SK-N-SH treated with all-trans-retinoic acid at 6 μM for 48 hours (cell line): ENCODE measurements around the gene C11orf58.

Source experiments
- ATAC-seq: fragments of 200-7000 bp; cut with Tn5 transposase; 3 replicates; pipeline ENCODE4 v1.9.1; 2020; ENCODE audit warnings: mild to moderate bottlenecking, moderate library complexity
- ARNTL ChIP-seq: fragments of 450-650 bp; formaldehyde crosslinking; IDR thresholded peaks from 2 replicates; pipeline ENCODE4 v1.5.0; 2020; ENCODE audit warnings: low read depth, mild to moderate bottlenecking, moderate library complexity, borderline replicate concordance
- BACH2 ChIP-seq: fragments of 250-450 bp; sonication (Bioruptor Pico); IDR thresholded peaks from 2 replicates; pipeline ENCODE4 v1.9.0; 2021; ENCODE audit warnings: mild to moderate bottlenecking, borderline replicate concordance
- CREB5 ChIP-seq: fragments of 250-450 bp; sonication (Bioruptor Pico); IDR thresholded peaks from 2 replicates; pipeline ENCODE4 v1.5.1; 2020; ENCODE audit warnings: low read depth, mild to moderate bottlenecking, moderate library complexity
- CSDC2 ChIP-seq: fragments of 250-450 bp; sonication (Bioruptor Pico); IDR thresholded peaks from 2 replicates; pipeline ENCODE4 v1.5.0; 2020; ENCODE audit warnings: mild to moderate bottlenecking, moderate library complexity
- ESRRG ChIP-seq: fragments of 250-450 bp; sonication (Bioruptor Pico); IDR thresholded peaks from 2 replicates; pipeline ENCODE4 v1.6.1; 2021; ENCODE audit warnings: mild to moderate bottlenecking
- GLIS3 ChIP-seq: fragments of 250-450 bp; sonication (Bioruptor Pico); IDR thresholded peaks from 2 replicates; pipeline ENCODE4 v1.5.0; 2020; ENCODE audit warnings: mild to moderate bottlenecking, moderate library complexity
- ISL1 ChIP-seq: fragments of 250-450 bp; sonication (Bioruptor Pico); IDR thresholded peaks from 2 replicates; pipeline ENCODE4 v2.1.2; 2022; ENCODE audit warnings: mild to moderate bottlenecking, moderate library complexity
- OSR1 ChIP-seq: fragments of 250-450 bp; sonication (Bioruptor Pico); IDR thresholded peaks from 2 replicates; pipeline ENCODE4 v1.8.0; 2022; ENCODE audit warnings: moderate library complexity, mild to moderate bottlenecking, inconsistent platforms
- PATZ1 ChIP-seq: fragments of 250-450 bp; sonication (Bioruptor Pico); IDR thresholded peaks from 2 replicates; pipeline ENCODE4 v1.8.0; 2020; ENCODE audit warnings: mild to moderate bottlenecking, moderate library complexity, borderline replicate concordance
- POU6F1 ChIP-seq: fragments of 250-450 bp; sonication (Bioruptor Pico); IDR thresholded peaks from 2 replicates; pipeline ENCODE4 v1.8.0; 2021; ENCODE audit warnings: low read depth, mild to moderate bottlenecking, moderate library complexity, borderline replicate concordance
- PPARA ChIP-seq: fragments of 250-450 bp; sonication (Bioruptor Pico); IDR thresholded peaks from 2 replicates; pipeline ENCODE4 v1.5.0; 2020; ENCODE audit warnings: mild to moderate bottlenecking, borderline replicate concordance
- RARB ChIP-seq: fragments of 250-450 bp; sonication (Bioruptor Pico); IDR thresholded peaks from 2 replicates; pipeline ENCODE4 v1.8.0; 2021; ENCODE audit warnings: mild to moderate bottlenecking, moderate library complexity
- SNAI2 ChIP-seq: fragments of 250-450 bp; sonication (Bioruptor Pico); IDR thresholded peaks from 2 replicates; pipeline ENCODE4 v1.5.0; 2020; ENCODE audit warnings: mild to moderate bottlenecking, moderate library complexity
- TCF4 ChIP-seq: fragments of 250-450 bp; sonication (Bioruptor Pico); IDR thresholded peaks from 2 replicates; pipeline ENCODE4 v1.8.0; 2021; ENCODE audit warnings: mild to moderate bottlenecking, moderate library complexity, borderline replicate concordance
- TOX ChIP-seq: fragments of 250-450 bp; sonication (Bioruptor Pico); IDR thresholded peaks from 2 replicates; pipeline ENCODE4 v1.8.0; 2021; ENCODE audit warnings: mild to moderate bottlenecking, moderate library complexity, borderline replicate concordance
- ZC3H10 ChIP-seq: fragments of 250-450 bp; sonication (Bioruptor Pico); IDR thresholded peaks from 2 replicates; pipeline ENCODE4 v1.5.1; 2021; ENCODE audit warnings: mild to moderate bottlenecking, moderate library complexity
- ZFP3 ChIP-seq: fragments of 250-450 bp; sonication (Bioruptor Pico); IDR thresholded peaks from 2 replicates; pipeline ENCODE4 v1.5.0; 2020; ENCODE audit warnings: mild to moderate bottlenecking, moderate library complexity
- ZFP30 ChIP-seq: fragments of 450-650 bp; formaldehyde crosslinking; IDR thresholded peaks from 2 replicates; pipeline ENCODE4 v1.5.0; 2022; ENCODE audit warnings: mild to moderate bottlenecking, moderate library complexity
- ZNF565 ChIP-seq: fragments of 450-650 bp; formaldehyde crosslinking; conservative IDR thresholded peaks from 2 replicates; pipeline ENCODE4 v1.5.0; 2020; ENCODE audit warnings: low read depth, mild to moderate bottlenecking, moderate library complexity
- ZNF70 ChIP-seq: fragments of 450-650 bp; formaldehyde crosslinking; IDR thresholded peaks from 2 replicates; pipeline ENCODE4 v1.5.0; 2020; ENCODE audit warnings: mild to moderate bottlenecking, moderate library complexity
- ZNF8 ChIP-seq: fragments of 450-650 bp; formaldehyde crosslinking; IDR thresholded peaks from 2 replicates; pipeline ENCODE4 v1.5.0; 2020; ENCODE audit warnings: mild to moderate bottlenecking, moderate library complexity
- TF ChIP-seq, protein P1 (sequence below): fragments of 250-450 bp; sonication (Bioruptor Pico); IDR thresholded peaks from 2 replicates; pipeline ENCODE4 v1.5.1; 2021; ENCODE audit warnings: mild to moderate bottlenecking, moderate library complexity
- TF ChIP-seq, protein P2 (sequence below): fragments of 250-450 bp; sonication (Bioruptor Pico); IDR thresholded peaks from 2 replicates; pipeline ENCODE4 v1.5.0; 2020; ENCODE audit warnings: mild to moderate bottlenecking, moderate library complexity

The C11orf58 gene

DNA sequence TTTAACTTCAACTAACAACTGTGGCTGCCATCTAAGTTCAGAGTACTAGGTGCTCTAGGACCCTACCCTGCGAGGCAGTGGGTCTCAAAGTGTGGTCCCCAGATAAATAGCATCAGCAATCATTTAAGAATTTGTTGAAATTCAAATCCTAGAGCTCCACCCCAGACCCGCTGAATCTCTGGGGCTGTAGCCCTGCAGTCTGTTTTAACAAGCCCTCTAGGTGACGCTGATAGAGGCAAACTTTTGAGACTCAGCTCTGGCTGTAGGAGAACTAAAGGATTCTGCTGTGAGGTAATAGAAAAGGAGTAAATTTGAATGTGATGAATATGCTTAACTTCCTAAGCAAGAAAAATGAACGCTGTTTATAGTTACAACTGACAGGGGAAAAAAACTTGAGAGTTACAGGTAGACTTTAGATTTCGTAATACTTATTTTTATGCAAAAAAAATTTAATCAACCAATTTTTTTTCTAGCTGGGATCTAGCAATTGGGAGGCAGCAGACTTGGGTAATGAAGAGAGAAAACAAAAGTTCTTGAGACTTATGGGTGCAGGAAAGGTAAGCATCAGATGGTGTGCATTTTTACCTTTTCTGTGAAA, 5.8 kb downstream of the C11orf58 start (continued):
- TF ChIP-seq RARB: no peak
- TF ChIP-seq ZFP3 (CRISPR knock-in tag): no peak
- no peak for TF ChIP-seq CSDC2 (CRISPR knock-in tag)
- TF ChIP-seq ZC3H10 (CRISPR knock-in tag): no peak
- TF ChIP-seq, protein P1, sequence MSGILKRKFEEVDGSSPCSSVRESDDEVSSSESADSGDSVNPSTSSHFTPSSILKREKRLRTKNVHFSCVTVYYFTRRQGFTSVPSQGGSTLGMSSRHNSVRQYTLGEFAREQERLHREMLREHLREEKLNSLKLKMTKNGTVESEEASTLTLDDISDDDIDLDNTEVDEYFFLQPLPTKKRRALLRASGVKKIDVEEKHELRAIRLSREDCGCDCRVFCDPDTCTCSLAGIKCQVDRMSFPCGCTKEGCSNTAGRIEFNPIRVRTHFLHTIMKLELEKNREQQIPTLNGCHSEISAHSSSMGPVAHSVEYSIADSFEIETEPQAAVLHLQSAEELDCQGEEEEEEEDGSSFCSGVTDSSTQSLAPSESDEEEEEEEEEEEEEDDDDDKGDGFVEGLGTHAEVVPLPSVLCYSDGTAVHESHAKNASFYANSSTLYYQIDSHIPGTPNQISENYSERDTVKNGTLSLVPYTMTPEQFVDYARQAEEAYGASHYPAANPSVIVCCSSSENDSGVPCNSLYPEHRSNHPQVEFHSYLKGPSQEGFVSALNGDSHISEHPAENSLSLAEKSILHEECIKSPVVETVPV: no peak
- TF ChIP-seq PATZ1 (CRISPR knock-in tag): no peak
- TF ChIP-seq ARNTL: no peak

DNA sequence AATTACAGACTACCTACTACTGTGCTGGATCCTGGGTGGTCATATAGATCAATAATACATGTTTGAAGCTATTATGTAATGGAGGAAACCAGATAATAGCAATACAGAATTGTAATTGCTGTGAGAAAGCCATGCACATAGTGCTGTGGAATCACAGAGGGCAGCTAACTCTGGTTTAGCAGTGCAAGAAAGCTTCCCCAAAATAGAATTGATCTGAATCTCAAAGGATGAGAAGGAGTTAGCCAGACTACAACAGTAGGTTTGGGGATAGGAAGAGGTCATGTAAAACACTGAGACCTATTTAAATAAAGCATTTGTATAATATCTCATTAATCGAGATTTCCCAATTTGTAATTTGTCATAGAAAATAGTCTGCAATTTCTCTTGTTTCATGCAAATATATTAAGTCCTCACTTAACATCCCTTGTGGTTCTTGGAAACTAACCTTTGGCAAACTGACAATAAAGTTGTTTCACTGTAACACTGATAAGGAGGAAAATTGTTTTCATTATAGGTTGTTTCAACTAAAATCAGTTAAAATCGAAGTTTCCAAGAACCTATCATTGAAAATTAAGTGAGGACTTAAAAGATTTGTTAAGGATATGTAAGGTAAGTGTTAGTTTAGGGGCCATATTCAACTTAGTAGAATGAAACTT, 7.6 kb downstream of the C11orf58 start:
- TF ChIP-seq CSDC2 (CRISPR knock-in tag): no peak
- no peak for TF ChIP-seq CREB5
- TF ChIP-seq SNAI2 (CRISPR knock-in tag): no peak
- TF ChIP-seq BACH2 (CRISPR knock-in tag): no peak
- no peak for TF ChIP-seq ZFP3 (CRISPR knock-in tag)
- ATAC-seq: no peak

GRCh38 chr11:16749092-16749491, 10.6 kb downstream of the C11orf58 start:
- TF ChIP-seq, protein P1: no peak
- no peak for TF ChIP-seq GLIS3 (CRISPR knock-in tag)
- TF ChIP-seq CSDC2 (CRISPR knock-in tag): no peak
- TF ChIP-seq ISL1 (CRISPR knock-in tag): no peak
- no peak for TF ChIP-seq PPARA
- TF ChIP-seq ZNF70 (CRISPR knock-in tag): no peak

GRCh38 chr11:16749666-16750065, 11.2 kb downstream of the C11orf58 start:
- no peak for ATAC-seq
- TF ChIP-seq, protein P1: no peak
- TF ChIP-seq CSDC2 (CRISPR knock-in tag) (no peak), ZNF565 (no peak), ZC3H10 (CRISPR knock-in tag) (no peak), BACH2 (CRISPR knock-in tag) (no peak), PPARA (no peak), ZFP3 (CRISPR knock-in tag) (no peak), ARNTL (no peak), POU6F1 (CRISPR knock-in tag) (no peak), ZFP30 (no peak), TCF4 (CRISPR knock-in tag) (no peak), TOX (no peak), ZNF8 (CRISPR knock-in tag) (no peak), ESRRG (no peak), RARB (no peak), GLIS3 (CRISPR knock-in tag) (no peak), ZNF70 (CRISPR knock-in tag) (no peak), OSR1 (CRISPR knock-in tag) (no peak), ISL1 (CRISPR knock-in tag) (no peak)
- TF ChIP-seq, protein P2, sequence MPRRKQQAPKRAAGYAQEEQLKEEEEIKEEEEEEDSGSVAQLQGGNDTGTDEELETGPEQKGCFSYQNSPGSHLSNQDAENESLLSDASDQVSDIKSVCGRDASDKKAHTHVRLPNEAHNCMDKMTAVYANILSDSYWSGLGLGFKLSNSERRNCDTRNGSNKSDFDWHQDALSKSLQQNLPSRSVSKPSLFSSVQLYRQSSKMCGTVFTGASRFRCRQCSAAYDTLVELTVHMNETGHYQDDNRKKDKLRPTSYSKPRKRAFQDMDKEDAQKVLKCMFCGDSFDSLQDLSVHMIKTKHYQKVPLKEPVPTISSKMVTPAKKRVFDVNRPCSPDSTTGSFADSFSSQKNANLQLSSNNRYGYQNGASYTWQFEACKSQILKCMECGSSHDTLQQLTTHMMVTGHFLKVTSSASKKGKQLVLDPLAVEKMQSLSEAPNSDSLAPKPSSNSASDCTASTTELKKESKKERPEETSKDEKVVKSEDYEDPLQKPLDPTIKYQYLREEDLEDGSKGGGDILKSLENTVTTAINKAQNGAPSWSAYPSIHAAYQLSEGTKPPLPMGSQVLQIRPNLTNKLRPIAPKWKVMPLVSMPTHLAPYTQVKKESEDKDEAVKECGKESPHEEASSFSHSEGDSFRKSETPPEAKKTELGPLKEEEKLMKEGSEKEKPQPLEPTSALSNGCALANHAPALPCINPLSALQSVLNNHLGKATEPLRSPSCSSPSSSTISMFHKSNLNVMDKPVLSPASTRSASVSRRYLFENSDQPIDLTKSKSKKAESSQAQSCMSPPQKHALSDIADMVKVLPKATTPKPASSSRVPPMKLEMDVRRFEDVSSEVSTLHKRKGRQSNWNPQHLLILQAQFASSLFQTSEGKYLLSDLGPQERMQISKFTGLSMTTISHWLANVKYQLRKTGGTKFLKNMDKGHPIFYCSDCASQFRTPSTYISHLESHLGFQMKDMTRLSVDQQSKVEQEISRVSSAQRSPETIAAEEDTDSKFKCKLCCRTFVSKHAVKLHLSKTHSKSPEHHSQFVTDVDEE (CRISPR knock-in tag): no peak

More at GRCh38 chr11:16749092-16749491, 10.6 kb downstream of the C11orf58 start:
- ATAC-seq: no peak
